Keratinocyte (primary cell): ENCODE measurements around the gene ZFYVE28.

Source experiments
- EZH2 ChIP-seq: IDR thresholded peaks from one replicate; pipeline ENCODE4 v1.6.1; 2012; ENCODE audit warnings: inconsistent platforms, mild to moderate bottlenecking, low read length, moderate library complexity
- TF ChIP-seq, protein P1 (sequence below), 3 experiments: IDR thresholded peaks in 1 of 3; conservative IDR thresholded peaks in 1 of 3; optimal IDR thresholded peaks in 1 of 3; 2 replicates in 2 of 3; 3 replicates in 1 of 3; pipeline versions ENCODE3 to v1.5.1; 2011; ENCODE audit warnings: low read length in 3 of 3, mild to moderate bottlenecking in 3 of 3, moderate library complexity in 2 of 3, control low read depth in 1 of 3, inconsistent platforms in 1 of 3; ENCODE audit not compliant: insufficient read depth in 2 of 3; ENCODE audit errors: extremely low read depth in 1 of 3

DNA sequence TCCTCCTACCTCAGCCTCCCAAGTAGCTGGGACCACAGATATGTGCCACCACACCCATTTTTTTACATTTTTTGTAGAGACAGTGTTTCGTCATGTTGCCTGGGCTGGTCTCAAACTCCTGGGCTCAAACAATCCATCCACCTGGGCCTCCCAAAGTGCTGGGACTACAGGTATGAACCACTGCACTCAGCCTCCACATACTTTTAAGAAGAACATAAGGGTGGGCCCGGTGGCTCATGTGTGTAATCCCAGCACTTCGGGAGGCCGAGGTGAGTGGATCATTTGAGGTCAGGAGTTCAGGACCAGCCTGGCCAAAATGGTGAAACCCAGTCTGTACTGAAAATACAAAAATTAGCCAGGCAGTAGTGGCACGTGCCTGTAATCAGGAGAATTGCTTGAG, 105.1 kb downstream of the ZFYVE28 start:
- TF ChIP-seq, protein P1, sequence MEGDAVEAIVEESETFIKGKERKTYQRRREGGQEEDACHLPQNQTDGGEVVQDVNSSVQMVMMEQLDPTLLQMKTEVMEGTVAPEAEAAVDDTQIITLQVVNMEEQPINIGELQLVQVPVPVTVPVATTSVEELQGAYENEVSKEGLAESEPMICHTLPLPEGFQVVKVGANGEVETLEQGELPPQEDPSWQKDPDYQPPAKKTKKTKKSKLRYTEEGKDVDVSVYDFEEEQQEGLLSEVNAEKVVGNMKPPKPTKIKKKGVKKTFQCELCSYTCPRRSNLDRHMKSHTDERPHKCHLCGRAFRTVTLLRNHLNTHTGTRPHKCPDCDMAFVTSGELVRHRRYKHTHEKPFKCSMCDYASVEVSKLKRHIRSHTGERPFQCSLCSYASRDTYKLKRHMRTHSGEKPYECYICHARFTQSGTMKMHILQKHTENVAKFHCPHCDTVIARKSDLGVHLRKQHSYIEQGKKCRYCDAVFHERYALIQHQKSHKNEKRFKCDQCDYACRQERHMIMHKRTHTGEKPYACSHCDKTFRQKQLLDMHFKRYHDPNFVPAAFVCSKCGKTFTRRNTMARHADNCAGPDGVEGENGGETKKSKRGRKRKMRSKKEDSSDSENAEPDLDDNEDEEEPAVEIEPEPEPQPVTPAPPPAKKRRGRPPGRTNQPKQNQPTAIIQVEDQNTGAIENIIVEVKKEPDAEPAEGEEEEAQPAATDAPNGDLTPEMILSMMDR (optimal IDR thresholded peaks at IDR 0.05 in 1 of 3, IDR thresholded peaks at IDR 0.05 in 1 of 3, conservative IDR thresholded peaks at IDR 0.05 in 1 of 3; ENCODE audit: extremely low read depth in 1 of 3, insufficient read depth in 2 of 3, low read length in 3 of 3), result no peak
- no peak for TF ChIP-seq EZH2
